Subcutaneous adipose tissue (tissue), 4 donors: ENCODE measurements around the gene SIK3. TPM values are rescaled to one million over a fixed set of nuclear protein-coding genes. Genes with fewer than 3 reads are reported as not detected.

Source experiments
- CTCF ChIP-seq: fragments of 450-650 bp; IDR thresholded peaks from one replicate; pipeline ENCODE4 v1.5.1; 2016; ENCODE audit warnings: low read depth, mild to moderate bottlenecking, control low read depth, antibody characterized with exemption, moderate library complexity
- total RNA-seq, 4 donors: library from RNA; depleted of rRNA; stranded (reverse); fragments of >200 nt; gene quantifications; one replicate each; pipeline ENCODE4 v1.1.0, GENCODE V29; 2016

Gene SIK3
- total RNA-seq, 4 donors from 2014 or later, result 27.7 to 44.8 (median 40.3) TPM

- no peak for TF ChIP-seq CTCF
Measured at GRCh38 chr11:116882386-116882785, 215.8 kb downstream of the SIK3 start.

- no peak for TF ChIP-seq CTCF
Measured at GRCh38 chr11:116881143-116881542, 217.1 kb downstream of the SIK3 start.

GRCh38 chr11:116879800-116880625 lies 218.2 kb downstream of the SIK3 start:
- TF ChIP-seq CTCF, result no peak

- no peak for TF ChIP-seq CTCF
Measured at GRCh38 chr11:116876656-116877055, 221.6 kb downstream of the SIK3 start.

GRCh38 chr11:116875194-116875593 lies 223.0 kb downstream of the SIK3 start:
- no peak for TF ChIP-seq CTCF

GRCh38 chr11:116874251-116874650 lies 224.0 kb downstream of the SIK3 start:
- TF ChIP-seq CTCF, result no peak

- TF ChIP-seq CTCF, result no peak
Measured at GRCh38 chr11:116873381-116873780, 224.8 kb downstream of the SIK3 start.
